ENCODE results near the gene PRG2.
"Not testable (repeated sequence)": the region's sequence is repeated elsewhere in the genome, so short reads cannot be mapped to it uniquely, and the experiment has no call there.

Gene PRG2

GRCh38 chr11:57336856-57337255 lies 53.6 kb downstream of the PRG2 start:
- not testable (repeated sequence) for H2BK15ac ChIP-seq (replicated peaks; ENCODE audit: low read depth); H2BK5ac ChIP-seq (ENCODE audit: low read length); H3K4ac ChIP-seq (ENCODE audit: low read depth, low read length); H3K56ac ChIP-seq (ENCODE audit: low read length); H4K8ac ChIP-seq (ENCODE audit: low read depth, low read length); H3K4me3 ChIP-seq (ENCODE audit: low read length); H2AK5ac ChIP-seq (ENCODE audit: low read length); H3K4me1 ChIP-seq (ENCODE audit: control insufficient read depth, low read depth, low read length); H3K4me2 ChIP-seq (ENCODE audit: low read length); H2BK120ac ChIP-seq (ENCODE audit: low read depth, low read length); H3K27me3 ChIP-seq (ENCODE audit: insufficient read depth, low read length, poor library complexity); H3K9ac ChIP-seq (ENCODE audit: low read length); H3K18ac ChIP-seq (ENCODE audit: low read length); H3K23ac ChIP-seq (ENCODE audit: low read length); H4K5ac ChIP-seq (ENCODE audit: low read length); H3K27ac ChIP-seq (ENCODE audit: low read depth, low read length); DNase-seq
- H3K36me3 ChIP-seq (ENCODE audit: control insufficient read depth, insufficient read depth, low read length): peaks cover 12% of the 10 kb centered on the region
- peaks cover 22% of the 10 kb centered on the region for H3K79me1 ChIP-seq (ENCODE audit: low read length)
- peaks cover 29% of the 10 kb centered on the region for H3K79me2 ChIP-seq (ENCODE audit: control insufficient read depth, insufficient read depth, low read length)
- no CpG with 5 or more reads among the region's 6 CpGs for WGBS (ENCODE audit: extremely low coverage, insufficient coverage, low lambda C conversion rate)
